Stimulated activated CD8-positive, alpha-beta memory T cell treated with anti-CD3 and anti-CD28 coated beads, Interleukin-12 subunit alpha, Interleukin-12 subunit beta, amount 100 ng/mL, for 1 hour (primary cell): ENCODE results near the gene RBM33.
A peak's percentile ranks its signal among the peaks of the same experiment; 100 is the strongest.

Experiments used
- DNase-seq: peaks from one replicate; pipeline ENCODE4 v3.0.0-alpha.2; 2020; ENCODE audit warnings: low read depth

The RBM33 gene

DNA sequence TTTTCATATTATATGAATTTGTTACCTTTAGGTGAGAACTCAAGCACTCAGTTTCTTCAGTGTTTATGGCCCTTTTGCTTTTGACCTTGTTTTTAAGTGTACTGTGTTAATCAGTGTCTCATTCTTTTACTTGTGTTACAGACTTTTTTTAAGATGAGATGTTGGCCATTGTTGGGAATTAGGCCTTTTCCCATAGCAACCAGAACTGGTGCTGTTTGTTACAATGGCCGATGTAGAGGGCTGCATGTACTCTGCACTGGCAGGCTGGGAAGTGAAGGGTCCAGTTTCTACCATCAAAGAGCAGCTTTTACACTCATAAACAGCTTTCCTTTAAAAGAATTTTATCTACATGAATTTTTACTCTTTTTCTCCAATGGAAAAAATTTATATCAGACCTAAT is 102.7 kb downstream of the RBM33 start:
- DNase-seq: no peak

DNA sequence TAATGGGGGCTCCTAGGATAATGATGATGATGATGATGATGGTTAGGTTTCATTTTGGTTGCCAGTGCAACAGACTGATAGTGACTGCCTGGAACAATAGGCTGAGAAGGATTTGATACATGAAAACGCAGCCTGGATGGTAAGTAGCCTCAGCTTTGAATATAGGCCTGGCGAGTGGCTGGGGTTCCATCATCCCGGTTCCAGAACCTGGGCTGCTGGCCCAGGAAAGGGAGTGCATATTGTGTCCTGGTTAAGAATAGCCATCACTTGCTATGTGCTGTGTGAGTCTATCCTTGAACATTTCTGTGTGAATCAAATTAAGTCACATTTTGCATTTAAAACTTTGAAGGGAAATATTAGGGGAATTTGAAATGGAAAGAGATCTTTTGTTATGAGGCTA is 105.1 kb downstream of the RBM33 start:
- DNase-seq: no peak

DNA sequence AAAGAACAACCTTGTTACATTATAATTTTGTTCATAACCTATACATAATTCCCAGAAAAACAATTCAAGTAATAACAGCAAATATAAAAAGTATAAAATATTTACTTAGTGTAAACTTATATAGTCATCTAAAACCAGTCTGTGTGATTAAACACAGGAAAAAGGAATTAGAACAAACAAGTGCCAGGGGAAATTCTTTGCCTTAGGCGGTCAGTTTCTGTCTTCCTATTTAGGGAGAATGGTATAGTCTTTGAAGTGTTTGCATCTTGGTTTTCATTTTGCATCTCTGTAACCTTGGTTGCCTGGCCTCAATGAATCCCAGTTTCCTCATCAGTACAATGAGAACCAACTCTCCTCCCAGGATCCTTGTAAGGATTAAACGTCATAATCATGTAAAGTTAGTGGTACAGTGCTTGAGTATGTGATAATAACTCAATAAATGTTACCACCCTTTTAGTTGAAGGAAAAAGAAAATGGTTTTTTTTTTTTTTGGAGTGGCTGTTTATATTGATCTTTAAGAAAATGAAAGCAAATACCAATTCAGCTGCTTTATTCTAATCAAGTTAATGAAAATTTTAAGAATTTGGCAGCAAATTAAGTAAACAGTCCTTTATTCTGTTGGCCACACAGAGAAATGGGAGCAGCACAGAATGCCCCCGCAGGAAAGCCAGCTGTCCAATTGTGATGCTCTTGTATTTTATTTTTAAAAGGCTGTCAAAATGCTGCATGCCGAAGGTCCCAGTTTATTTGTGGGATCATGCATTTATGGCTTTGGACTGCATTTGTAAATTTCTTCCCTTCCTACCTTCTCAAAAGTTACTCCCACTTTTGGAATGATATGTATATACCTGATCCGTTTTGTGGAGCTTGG is 106.0 kb downstream of the RBM33 start:
- DNase-seq: no peak

- no peak for DNase-seq
Measured at GRCh38 chr7:155751409-155751808, 106.9 kb downstream of the RBM33 start.

DNA sequence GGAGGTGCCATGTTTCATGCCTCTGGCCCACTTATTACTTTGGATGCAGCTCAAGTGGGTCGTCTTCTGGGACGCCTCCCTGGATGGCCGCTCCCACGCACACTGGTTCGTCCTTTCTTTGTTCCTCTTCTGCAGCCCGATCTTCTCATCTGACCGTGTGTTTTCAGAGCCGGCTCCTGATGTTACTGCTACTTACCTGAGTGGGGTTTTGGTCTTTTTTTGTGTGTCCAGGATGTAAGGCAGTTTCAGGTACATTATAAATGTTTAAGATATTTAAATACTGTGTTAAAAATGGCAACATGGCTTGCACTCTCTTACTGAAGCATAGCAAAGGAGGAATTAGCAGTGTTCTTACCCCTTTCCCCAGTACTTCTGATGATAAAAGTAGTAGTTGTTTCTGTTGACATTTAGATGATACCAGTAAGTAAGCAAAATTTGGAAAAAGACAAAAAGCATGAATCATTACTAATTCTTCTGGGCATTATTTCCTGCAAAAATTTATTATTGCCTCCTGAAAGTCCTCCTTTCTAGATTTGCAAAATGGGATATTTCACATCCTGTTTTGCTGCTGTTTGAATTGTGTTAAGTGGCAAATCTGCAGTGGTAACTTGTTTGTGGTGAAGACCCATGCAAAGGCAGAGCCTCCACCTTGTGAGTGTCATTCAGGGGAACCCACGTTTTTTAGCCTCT is 108.4 kb downstream of the RBM33 start:
- DNase-seq: no peak

- no peak for DNase-seq
Measured at GRCh38 chr7:155753446-155753965, 109.0 kb downstream of the RBM33 start.

- no peak for DNase-seq
Measured at GRCh38 chr7:155754165-155754564, 109.7 kb downstream of the RBM33 start.

GRCh38 chr7:155755026-155755425 is 110.6 kb downstream of the RBM33 start:
- no peak for DNase-seq

GRCh38 chr7:155756322-155756721 is 111.9 kb downstream of the RBM33 start:
- no peak for DNase-seq

GRCh38 chr7:155758348-155758747 is 113.9 kb downstream of the RBM33 start:
- DNase-seq: no peak

DNA sequence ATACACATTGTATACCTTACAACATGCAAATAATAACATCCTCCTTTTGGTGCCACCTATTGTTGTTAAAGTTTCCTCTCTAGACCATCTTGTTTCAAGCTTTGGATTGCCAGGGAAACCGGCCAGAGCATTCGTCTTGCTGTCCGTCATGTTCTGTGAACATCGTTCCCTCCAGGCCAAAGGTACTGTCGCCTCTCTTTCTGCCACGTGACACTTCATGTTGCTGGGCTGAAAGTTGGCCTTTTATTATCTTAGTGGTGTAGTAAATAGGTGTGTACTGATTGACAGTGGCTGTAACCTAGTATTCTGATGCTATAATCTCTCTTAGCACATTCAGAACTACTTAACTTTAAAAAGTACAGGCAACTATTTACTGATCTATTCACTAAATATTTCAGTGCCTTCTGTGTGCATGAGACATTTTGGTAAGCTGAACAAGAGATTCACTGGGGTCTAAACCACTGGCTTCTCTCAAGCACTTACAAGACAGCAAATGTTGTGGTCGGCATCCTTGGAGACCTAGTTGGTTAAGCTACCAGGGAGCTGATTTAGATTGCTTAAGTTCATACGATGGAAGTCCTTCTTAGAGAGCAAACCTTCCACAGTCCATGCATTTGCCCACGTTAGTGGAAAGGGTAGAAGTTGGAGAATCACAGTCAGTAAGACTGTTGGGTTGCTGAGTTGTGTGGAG is 115.4 kb downstream of the RBM33 start:
- no peak for DNase-seq

DNA sequence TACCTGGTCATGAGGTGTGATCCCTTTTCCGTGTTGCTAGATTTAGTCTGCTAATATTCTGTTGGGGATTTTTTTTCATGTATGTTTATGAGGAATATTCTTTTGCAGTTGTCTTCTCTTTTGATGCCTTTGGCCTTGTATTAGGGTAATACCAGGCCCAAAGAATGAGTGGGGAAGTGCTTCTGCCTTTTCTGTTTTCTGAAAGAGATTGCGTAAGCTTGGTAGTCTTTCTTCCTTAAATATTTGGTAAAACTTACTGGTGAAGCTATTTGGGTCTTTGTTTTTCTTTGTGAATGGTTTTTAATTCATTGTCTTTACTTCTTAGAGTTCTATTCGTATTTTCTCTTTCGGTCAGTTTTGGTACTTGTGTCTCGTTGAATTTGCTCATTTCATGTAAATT is 116.7 kb downstream of the RBM33 start:
- no peak for DNase-seq

GRCh38 chr7:155762036-155762435 is 117.6 kb downstream of the RBM33 start:
- DNase-seq: no peak

- no peak for DNase-seq
Measured at GRCh38 chr7:155762655-155763054, 118.2 kb downstream of the RBM33 start.

DNA sequence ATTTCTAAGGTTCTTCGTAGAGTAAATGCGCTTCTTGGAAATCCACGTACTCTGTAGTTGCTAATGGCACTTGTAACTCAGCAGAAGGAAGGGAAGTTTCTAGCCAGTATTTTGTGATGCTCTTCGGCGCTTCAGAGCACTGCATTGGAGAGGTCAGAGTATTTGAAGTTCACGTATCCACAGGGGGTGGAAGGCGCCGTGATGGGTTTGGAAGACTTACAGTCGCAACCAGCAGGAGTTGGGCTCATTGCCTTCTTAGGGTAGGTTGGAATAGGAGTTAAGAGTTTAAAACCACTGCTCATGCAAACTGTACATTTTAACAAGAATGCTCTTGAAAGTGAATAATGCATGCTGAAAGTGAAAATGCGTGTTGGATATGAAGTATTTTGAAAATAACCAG is 118.7 kb downstream of the RBM33 start:
- no peak for DNase-seq

DNA sequence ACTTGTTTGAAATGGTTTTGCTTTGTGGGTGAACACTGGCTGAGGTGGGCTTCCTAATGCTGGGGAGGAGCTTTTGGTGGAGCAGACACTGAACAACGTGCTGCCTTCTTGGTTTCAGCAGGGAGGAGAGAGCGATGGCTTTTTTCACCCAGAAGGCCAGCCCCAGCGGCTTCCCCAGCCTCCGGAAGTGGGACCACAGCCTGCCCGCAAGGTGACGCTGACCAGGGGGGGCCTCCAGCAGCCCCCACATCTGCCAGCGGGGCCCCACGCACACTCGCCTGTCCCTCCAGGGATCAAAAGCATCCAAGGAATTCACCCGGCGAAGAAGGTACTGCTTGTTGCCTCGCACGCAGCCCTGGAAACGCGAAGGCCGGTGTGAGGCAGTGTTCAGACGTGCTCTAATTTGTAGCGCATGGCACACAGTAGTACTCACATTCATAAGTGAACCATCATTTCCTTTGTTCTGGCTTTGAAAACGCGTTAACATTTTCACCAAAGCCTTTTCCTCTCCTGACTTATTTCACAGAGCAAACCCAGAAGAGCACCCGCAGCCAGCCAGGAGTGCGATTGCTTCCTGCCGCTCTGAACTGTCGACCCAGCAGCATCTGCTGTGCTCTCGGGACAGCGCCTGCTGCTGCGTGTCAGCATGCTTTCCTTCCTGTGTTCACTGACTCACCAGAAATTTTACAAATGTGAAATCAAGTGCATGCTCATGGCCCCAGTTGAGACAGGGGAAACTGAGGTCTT is 119.4 kb downstream of the RBM33 start:
- DNase-seq: peak; percentile 15

DNA sequence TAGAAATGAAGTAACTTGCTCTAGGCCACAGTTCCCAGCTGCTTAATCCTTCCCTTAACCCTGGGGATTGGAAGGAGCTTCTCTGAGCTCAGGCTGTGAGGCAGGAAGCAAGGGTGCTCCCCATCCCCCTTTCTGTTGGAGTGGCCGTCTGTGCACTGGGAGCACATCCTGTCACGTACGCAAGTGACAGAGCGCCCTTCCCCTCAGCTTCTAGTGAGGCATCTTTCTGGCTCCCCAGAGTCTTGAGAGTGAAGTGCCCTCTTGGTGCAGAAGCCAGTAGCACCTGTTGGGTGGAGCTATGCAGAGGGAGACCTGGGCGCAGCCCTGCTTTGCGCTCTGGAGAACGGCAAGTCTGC is 120.0 kb downstream of the RBM33 start:
- DNase-seq: no peak

- DNase-seq: no peak
Measured at GRCh38 chr7:155765458-155765857, 121.0 kb downstream of the RBM33 start.

DNA sequence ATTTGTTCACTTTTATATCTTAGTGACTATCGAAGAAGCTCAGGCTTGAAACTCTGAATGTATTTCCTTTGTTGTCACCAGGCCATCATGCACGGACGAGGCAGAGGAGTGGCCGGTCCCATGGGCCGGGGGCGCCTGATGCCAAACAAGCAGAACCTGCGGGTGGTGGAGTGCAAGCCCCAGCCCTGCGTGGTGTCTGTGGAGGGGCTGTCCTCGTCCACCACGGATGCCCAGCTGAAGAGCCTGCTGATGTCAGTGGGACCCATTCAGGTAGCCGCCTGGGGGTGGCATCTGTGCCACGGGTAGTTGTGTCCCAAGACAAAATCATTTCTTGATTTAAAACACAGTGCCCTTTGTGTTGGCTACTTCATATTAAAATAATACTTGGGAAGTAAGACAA is 121.9 kb downstream of the RBM33 start:
- no peak for DNase-seq

DNA sequence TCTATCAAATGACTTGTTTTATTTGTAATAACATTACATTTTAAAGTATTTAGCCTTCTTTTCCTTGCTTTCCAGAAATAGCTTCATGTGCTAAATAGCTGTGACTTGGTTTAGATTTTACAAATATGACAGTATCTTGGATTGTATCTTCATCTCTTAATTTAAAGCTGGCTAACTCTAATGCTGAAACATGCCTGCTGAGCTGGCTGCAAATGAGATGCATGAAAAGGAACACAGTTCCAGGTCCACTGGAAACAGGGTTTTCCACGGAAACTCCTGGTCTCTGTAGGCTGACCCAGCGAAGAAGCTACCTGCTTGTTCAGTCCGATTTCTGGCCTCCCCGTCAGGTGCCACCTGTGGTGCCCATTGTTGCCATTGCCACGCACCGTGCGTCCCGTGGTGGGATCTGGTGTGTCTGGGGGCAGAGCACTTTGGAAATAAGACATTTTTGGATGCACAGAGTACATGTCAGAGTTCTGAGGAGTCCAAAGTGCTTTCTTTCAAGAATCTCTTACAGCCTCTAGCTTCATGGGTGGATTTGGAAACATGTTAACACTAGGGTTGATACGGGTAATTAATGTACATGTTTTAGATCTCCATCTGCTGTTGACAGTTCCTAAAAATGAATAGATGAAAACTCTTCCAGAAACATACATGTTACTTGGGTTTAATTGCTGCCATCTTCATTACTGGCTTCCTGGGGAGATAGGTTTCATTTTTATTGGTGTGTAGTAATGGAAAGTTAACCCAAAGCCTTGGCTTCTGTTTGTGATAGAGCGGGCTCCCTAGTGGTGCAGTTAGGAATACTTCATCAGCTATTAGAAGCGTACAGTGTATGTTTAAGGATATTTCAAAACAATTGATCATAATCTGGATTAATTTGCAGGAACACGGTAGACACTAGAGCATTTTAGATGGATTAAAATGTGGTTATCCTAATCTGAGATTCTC is 122.8 kb downstream of the RBM33 start:
- DNase-seq: no peak

DNA sequence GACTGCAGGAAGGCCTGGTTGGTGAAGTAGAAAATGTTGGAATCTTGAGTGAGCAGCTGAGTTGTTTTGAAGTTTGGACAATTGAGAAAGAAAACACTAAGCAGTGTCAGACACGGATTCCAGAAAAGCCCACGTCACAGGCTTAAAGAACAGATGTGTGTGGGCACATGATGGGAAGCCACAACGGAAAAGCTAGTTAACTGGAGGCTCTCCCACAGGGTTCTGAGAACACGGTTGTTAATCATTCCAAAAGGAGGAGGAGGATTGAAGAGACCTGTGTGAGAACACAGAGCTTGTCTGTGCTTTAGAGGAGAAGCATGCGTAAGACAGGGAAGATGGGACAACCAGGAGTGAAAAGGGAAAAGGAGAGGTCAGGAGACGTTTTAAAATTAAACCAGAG is 125.2 kb downstream of the RBM33 start:
- DNase-seq: no peak
